ENCODE data around the gene ASAH2. TPM values are rescaled to one million over a fixed set of nuclear protein-coding genes. Genes with fewer than 3 reads are reported as not detected.

The ASAH2 gene
- total RNA-seq, 3 donors from 2014 or later (not counting 1 experiment from before 2014, with no cell fraction given) = 0.79 to 3.4 (median 2.9) TPM

- Histone ChIP-seq H3K4me1 (ENCODE audit: control insufficient read depth, insufficient read depth, low read length) (no peaks in the 10 kb centered on the region), H3K9me3 (ENCODE audit: control insufficient read depth, insufficient read depth, low read length) (no peaks in the 10 kb centered on the region), H3K4me3 (ENCODE audit: low read length) (no peak overlapping the region), H3K27me3 (ENCODE audit: control insufficient read depth, insufficient read depth, low read length) (peaks cover 3% of the 10 kb centered on the region), H3K27ac (ENCODE audit: low read length) (no peak overlapping the region), H3K36me3 (ENCODE audit: control insufficient read depth, insufficient read depth, low read length) (no peaks in the 10 kb centered on the region)
- no peaks in the 10 kb centered on the region for H3K9me3 Mint-ChIP-seq
- H3K4me3 Mint-ChIP-seq = no peak overlapping the region
- H3K4me1 Mint-ChIP-seq = no peaks in the 10 kb centered on the region
- H3K27ac Mint-ChIP-seq = no peak overlapping the region
- DNase-seq (no peak), ATAC-seq (no peak)
- TF ChIP-seq, protein P1, sequence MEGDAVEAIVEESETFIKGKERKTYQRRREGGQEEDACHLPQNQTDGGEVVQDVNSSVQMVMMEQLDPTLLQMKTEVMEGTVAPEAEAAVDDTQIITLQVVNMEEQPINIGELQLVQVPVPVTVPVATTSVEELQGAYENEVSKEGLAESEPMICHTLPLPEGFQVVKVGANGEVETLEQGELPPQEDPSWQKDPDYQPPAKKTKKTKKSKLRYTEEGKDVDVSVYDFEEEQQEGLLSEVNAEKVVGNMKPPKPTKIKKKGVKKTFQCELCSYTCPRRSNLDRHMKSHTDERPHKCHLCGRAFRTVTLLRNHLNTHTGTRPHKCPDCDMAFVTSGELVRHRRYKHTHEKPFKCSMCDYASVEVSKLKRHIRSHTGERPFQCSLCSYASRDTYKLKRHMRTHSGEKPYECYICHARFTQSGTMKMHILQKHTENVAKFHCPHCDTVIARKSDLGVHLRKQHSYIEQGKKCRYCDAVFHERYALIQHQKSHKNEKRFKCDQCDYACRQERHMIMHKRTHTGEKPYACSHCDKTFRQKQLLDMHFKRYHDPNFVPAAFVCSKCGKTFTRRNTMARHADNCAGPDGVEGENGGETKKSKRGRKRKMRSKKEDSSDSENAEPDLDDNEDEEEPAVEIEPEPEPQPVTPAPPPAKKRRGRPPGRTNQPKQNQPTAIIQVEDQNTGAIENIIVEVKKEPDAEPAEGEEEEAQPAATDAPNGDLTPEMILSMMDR (IDR thresholded peaks at IDR 0.05) = no peak
- H3K36me3 Mint-ChIP-seq = no peaks in the 10 kb centered on the region
- intact Hi-C loops (cut with micrococcal nuclease) = loop anchor here (5.0 kb wide), 1 partner anchor 629 kb away; no protein-coding TSS in a partner anchor
- WGBS (ENCODE audit: insufficient coverage) = 92% methylated on average over 1 of the region's 1 CpG
- H3K27me3 Mint-ChIP-seq (ENCODE audit: low read depth in 2 of 2) = peaks cover 0 to 11% of the 10 kb centered on the region in 2 donors
These were observed 29.8 kb downstream of the ASAH2 start for GRCh38 chr10:50221470-50221869.

DNA sequence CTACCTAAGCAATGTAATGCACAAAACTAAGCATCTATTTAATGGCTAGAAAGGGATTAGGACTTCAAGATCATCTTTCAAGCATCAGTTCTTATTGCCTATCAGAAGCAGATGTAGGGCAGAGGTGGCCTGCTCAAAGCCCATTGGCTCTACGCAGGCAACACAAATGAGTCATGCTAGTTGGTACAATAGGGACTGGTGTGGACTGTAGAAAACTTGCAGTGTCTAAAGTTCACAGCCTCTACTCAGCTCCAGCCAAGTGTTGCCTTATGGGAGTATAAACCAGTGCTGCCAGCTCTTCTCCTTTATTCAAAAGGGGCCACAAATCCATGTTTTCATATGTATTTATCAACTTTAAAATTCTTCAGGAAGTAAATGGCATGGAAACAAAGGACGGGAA lies 31.7 kb downstream of the ASAH2 start:
- Mint-ChIP-seq H3K9me3 (no peaks in the 10 kb centered on the region), H3K27ac (no peak overlapping the region), H3K36me3 (no peaks in the 10 kb centered on the region), H3K4me3 (no peak overlapping the region), H3K4me1 (no peaks in the 10 kb centered on the region), H3K27me3 (ENCODE audit: low read depth in 2 of 2) (peaks cover 0 to 11% of the 10 kb centered on the region in 2 donors)
- intact Hi-C loops (cut with micrococcal nuclease) = loop anchor here (5.0 kb wide), 1 partner anchor 627 kb away; no protein-coding TSS in a partner anchor
- 100% methylated on average over 2 of the region's 2 CpGs for WGBS (ENCODE audit: insufficient coverage)
- ATAC-seq (no peak), DNase-seq (no peak)
- no peaks in the 10 kb centered on the region for H3K36me3 ChIP-seq (ENCODE audit: control insufficient read depth, insufficient read depth, low read length)
- H3K4me1 ChIP-seq (ENCODE audit: control insufficient read depth, insufficient read depth, low read length) = no peaks in the 10 kb centered on the region
- H3K9me3 ChIP-seq (ENCODE audit: control insufficient read depth, insufficient read depth, low read length) = no peaks in the 10 kb centered on the region
- H3K4me3 ChIP-seq (ENCODE audit: low read length) = no peak overlapping the region
- H3K27ac ChIP-seq (ENCODE audit: low read length) = no peak overlapping the region
- no peaks in the 10 kb centered on the region for H3K27me3 ChIP-seq (ENCODE audit: control insufficient read depth, insufficient read depth, low read length)
- TF ChIP-seq, protein P1 (IDR thresholded peaks at IDR 0.05) = no peak

DNA sequence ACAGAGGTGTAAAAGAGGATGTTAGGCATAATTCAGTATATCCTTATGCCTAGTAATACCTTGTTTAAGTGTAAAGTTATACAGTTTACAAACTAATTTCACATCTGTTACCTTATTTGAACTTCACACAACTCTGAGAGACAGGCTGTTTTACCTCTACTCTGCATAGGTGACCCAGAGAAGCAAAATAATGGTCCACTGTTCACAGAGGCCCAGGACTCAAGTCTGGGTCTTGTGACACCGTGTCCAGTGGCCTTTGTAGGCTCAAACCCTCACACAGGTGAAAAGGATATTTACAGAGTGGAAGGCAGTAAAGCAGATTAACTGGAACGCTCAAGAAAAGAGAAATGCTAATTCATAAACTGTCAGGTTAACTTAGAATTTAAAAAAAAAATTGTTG lies 32.1 kb downstream of the ASAH2 start:
- Mint-ChIP-seq H3K4me3 (no peak overlapping the region), H3K36me3 (no peaks in the 10 kb centered on the region), H3K27me3 (ENCODE audit: low read depth in 2 of 2) (peaks cover 2 to 11% of the 10 kb centered on the region in 2 donors), H3K27ac (no peak overlapping the region), H3K4me1 (no peaks in the 10 kb centered on the region), H3K9me3 (no peaks in the 10 kb centered on the region)
- Histone ChIP-seq H3K27ac (ENCODE audit: low read length) (no peak overlapping the region), H3K9me3 (ENCODE audit: control insufficient read depth, insufficient read depth, low read length) (no peaks in the 10 kb centered on the region), H3K4me1 (ENCODE audit: control insufficient read depth, insufficient read depth, low read length) (no peaks in the 10 kb centered on the region), H3K4me3 (ENCODE audit: low read length) (no peak overlapping the region), H3K36me3 (ENCODE audit: control insufficient read depth, insufficient read depth, low read length) (no peaks in the 10 kb centered on the region), H3K27me3 (ENCODE audit: control insufficient read depth, insufficient read depth, low read length) (no peaks in the 10 kb centered on the region)
- ATAC-seq (no peak), DNase-seq (no peak)
- intact Hi-C loops (cut with micrococcal nuclease) = no loop called here
- TF ChIP-seq, protein P1 (IDR thresholded peaks at IDR 0.05) = no peak
- WGBS (ENCODE audit: insufficient coverage) = 77% methylated on average over 2 of the region's 2 CpGs

DNA sequence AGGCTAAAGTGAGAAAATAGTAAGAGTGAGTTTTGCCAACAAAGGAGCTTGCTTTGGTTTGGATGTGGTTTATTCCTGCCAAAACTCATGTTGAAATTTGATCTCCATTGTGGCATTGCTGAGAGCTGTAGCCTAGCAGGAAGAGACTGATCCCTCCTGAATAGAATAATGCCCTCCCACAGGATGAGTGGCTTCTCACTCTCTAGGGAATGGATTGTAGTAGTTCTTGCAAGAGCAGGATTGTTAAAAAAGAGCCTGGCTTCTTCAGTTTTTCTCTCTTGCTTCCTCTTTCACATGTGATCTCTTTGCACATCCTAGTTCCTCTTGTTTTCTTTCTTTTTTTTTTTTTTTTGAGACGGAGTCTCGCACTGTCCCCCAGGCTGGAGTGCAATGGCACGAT lies 34.4 kb downstream of the ASAH2 start:
- H3K27me3 Mint-ChIP-seq (ENCODE audit: low read depth in 2 of 2) = peaks cover 13 to 16% of the 10 kb centered on the region in 2 donors
- no peaks in the 10 kb centered on the region for H3K9me3 Mint-ChIP-seq
- H3K4me3 ChIP-seq (ENCODE audit: low read length) = no peak overlapping the region
- no peaks in the 10 kb centered on the region for H3K4me1 Mint-ChIP-seq
- intact Hi-C loops (cut with micrococcal nuclease) = no loop called here
- ATAC-seq (no peak), DNase-seq (no peak)
- TF ChIP-seq, protein P1 (IDR thresholded peaks at IDR 0.05) = no peak
- no peaks in the 10 kb centered on the region for H3K9me3 ChIP-seq (ENCODE audit: control insufficient read depth, insufficient read depth, low read length)
- H3K27me3 ChIP-seq (ENCODE audit: control insufficient read depth, insufficient read depth, low read length) = no peaks in the 10 kb centered on the region
- no peak overlapping the region for H3K4me3 Mint-ChIP-seq
- H3K36me3 Mint-ChIP-seq = no peaks in the 10 kb centered on the region
- 69% methylated on average over 3 of the region's 3 CpGs for WGBS (ENCODE audit: insufficient coverage)
- no peak overlapping the region for H3K27ac ChIP-seq (ENCODE audit: low read length)
- no peak overlapping the region for H3K27ac Mint-ChIP-seq
- no peaks in the 10 kb centered on the region for H3K36me3 ChIP-seq (ENCODE audit: control insufficient read depth, insufficient read depth, low read length)
- no peaks in the 10 kb centered on the region for H3K4me1 ChIP-seq (ENCODE audit: control insufficient read depth, insufficient read depth, low read length)

All from natural killer cell (primary cell).